HFFc6 (cell line): ENCODE data around the gene DDX31. TPM values are rescaled to one million over a fixed set of nuclear protein-coding genes. Genes with fewer than 3 reads are reported as not detected.

Source experiments
- DNase-seq: peaks from one replicate; pipeline ENCODE4 v3.0.0-alpha.2; 2018
- H3K27ac Mint-ChIP-seq: 2 replicates; pipeline ENCODE4 v1.8.0; 2020; ENCODE audit warnings: mild to moderate bottlenecking, mixed read lengths
- H3K27me3 Mint-ChIP-seq: 2 replicates; pipeline ENCODE4 v1.8.0; 2021; ENCODE audit warnings: mild to moderate bottlenecking, moderate library complexity, mixed read lengths; ENCODE audit not compliant: insufficient read depth
- H3K36me3 Mint-ChIP-seq: 2 replicates; pipeline ENCODE4 v1.8.0; 2021; ENCODE audit warnings: low read depth, mixed read lengths
- H3K4me1 Mint-ChIP-seq: 2 replicates; pipeline ENCODE4 v1.8.0; 2020; ENCODE audit warnings: low read depth, mixed read lengths
- H3K4me3 Mint-ChIP-seq: 2 replicates; pipeline ENCODE4 v1.8.0; 2020; ENCODE audit warnings: mild to moderate bottlenecking, moderate library complexity, mixed read lengths
- H3K9me3 Mint-ChIP-seq: 2 replicates; pipeline ENCODE4 v1.8.0; 2020; ENCODE audit warnings: mild to moderate bottlenecking, mixed read lengths
- total RNA-seq, 6 experiments: library from RNA; stranded (reverse); fragmentation: NEBNext Ultra II Directional; extraction: Animal tissue kit (Norgen Biotek cat#: 25700); gene quantifications; 2 replicates in 1 of 6; 3 replicates in 5 of 6; pipeline ENCODE4 v1.2.3, GENCODE V29; 2021
- TF ChIP-seq, protein P1 (sequence below): fragments of 200-600 bp; sonication (generic); IDR thresholded peaks from 2 replicates; pipeline ENCODE4 v1.5.0; 2021; ENCODE audit warnings: antibody characterized with exemption, mild to moderate bottlenecking

DDX31 gene
- total RNA-seq, 6 experiments from 2014 or later, result 9.6 to 16.2 (median 14.9) TPM

DNA sequence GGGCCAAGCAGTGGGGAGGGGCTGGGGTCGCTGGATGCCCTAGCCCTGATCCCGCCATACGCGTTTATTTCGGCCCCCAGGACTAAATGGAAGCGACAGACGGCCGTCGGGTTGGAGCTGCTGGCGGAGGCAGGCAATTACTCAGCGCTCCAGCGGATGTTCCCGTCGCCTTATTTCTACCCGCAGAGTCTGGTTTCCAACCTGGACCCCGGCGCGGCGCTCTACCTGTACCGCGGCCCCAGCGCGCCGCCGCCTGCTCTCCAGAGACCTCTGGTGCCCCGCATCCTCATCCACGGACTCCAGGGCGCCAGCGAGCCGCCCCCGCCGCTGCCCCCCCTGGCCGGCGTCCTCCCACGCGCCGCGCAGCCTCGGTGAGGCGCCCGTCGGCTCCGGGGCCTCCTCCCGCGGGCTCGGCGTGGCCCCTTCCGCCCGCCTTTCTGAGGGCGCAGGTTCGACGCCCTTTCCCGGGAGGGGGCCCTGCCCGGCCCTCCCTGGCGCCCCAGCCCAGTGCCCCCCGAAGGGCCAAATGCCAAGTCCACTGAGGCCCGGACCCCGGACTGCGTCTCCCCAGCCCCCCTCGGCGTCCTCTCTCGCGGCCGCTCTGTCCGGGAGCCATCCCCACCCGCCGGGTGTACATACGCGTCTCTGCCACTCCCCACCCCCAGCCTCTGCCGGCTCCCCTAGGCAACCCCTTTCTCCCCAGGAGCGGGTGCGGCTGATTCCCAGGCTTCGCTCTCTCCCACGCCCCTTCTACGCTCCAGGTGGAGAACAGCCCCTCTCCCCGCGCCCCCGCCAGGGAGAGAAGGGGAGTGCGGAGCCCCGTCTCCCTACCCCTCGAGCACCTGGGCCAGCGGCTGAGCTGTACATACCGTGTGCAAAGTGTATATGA, 80.4 kb downstream of the DDX31 start:
- H3K9me3 Mint-ChIP-seq, result no peaks in the 10 kb centered on the region
- TF ChIP-seq, protein P1, sequence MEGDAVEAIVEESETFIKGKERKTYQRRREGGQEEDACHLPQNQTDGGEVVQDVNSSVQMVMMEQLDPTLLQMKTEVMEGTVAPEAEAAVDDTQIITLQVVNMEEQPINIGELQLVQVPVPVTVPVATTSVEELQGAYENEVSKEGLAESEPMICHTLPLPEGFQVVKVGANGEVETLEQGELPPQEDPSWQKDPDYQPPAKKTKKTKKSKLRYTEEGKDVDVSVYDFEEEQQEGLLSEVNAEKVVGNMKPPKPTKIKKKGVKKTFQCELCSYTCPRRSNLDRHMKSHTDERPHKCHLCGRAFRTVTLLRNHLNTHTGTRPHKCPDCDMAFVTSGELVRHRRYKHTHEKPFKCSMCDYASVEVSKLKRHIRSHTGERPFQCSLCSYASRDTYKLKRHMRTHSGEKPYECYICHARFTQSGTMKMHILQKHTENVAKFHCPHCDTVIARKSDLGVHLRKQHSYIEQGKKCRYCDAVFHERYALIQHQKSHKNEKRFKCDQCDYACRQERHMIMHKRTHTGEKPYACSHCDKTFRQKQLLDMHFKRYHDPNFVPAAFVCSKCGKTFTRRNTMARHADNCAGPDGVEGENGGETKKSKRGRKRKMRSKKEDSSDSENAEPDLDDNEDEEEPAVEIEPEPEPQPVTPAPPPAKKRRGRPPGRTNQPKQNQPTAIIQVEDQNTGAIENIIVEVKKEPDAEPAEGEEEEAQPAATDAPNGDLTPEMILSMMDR, result no peak
- peaks cover 7% of the 10 kb centered on the region for H3K4me1 Mint-ChIP-seq
- peaks cover 55% of the 10 kb centered on the region for H3K27me3 Mint-ChIP-seq
- H3K27ac Mint-ChIP-seq, result no peak overlapping the region
- H3K4me3 Mint-ChIP-seq, result no peak overlapping the region
- H3K36me3 Mint-ChIP-seq, result no peaks in the 10 kb centered on the region
- DNase-seq, result no peak

DNA sequence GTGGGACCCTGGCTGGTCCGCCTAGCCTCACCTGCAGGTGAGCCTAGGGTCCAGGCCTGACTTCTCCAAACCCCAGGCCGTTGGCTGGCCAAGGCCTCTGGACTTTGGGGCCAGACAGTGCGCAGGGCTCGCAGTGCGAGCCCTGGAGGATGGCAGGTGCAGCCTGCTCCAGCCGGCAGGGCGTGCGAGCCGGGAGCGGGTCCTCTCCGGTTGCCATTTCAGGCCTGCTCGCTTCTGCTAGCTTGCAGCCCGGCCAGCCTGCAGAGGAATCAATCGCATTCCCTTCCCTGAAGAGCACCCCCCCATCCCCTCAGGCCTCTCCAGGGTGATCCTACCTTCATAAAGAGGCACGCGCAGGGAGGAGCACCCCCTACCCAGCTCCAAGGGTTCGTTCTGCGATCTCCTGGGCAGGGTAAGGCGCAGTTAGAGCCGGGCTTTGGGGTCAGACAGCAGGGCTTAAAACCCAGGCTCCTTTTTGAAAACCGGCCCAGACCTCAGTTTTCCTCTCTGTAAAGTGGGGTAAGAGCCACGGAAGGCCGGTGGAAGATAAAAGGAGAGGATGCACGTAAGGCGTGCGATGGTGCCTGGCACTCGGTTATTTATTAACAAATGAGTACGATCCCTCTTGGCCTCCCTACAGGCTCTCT, 81.2 kb downstream of the DDX31 start:
- Mint-ChIP-seq H3K27ac (no peak overlapping the region), H3K27me3 (peaks cover 60% of the 10 kb centered on the region), H3K9me3 (no peaks in the 10 kb centered on the region), H3K4me3 (no peak overlapping the region), H3K4me1 (peaks cover 7% of the 10 kb centered on the region), H3K36me3 (peaks cover 4% of the 10 kb centered on the region; the same call in 1 of the 2 replicates)
- TF ChIP-seq, protein P1, result no peak
- no peak for DNase-seq

DNA sequence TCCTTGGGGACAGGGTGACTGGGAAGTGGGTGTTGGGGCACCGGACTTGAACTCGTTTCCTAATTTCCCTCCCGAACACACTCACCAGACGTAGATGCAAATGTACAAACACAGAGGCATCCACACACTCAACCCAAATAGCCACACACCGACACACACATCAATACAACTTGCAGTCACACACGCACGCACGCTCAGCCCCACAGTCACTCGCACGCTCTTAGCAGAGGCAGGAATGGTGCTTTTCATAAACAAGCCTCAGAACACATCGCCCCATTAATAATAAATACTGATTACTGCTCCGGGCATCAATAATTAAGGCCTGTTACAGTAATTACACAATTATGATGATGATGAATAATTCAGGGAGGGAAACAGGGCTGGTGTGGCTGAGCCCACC, 81.7 kb downstream of the DDX31 start:
- H3K36me3 Mint-ChIP-seq, result peaks cover 4% of the 10 kb centered on the region; the same call in 1 of the 2 replicates
- DNase-seq, result no peak
- TF ChIP-seq, protein P1, result no peak
- no peaks in the 10 kb centered on the region for H3K9me3 Mint-ChIP-seq
- H3K4me3 Mint-ChIP-seq, result no peak overlapping the region
- peaks cover 63% of the 10 kb centered on the region for H3K27me3 Mint-ChIP-seq
- H3K27ac Mint-ChIP-seq, result no peak overlapping the region
- peaks cover 7% of the 10 kb centered on the region for H3K4me1 Mint-ChIP-seq

DNA sequence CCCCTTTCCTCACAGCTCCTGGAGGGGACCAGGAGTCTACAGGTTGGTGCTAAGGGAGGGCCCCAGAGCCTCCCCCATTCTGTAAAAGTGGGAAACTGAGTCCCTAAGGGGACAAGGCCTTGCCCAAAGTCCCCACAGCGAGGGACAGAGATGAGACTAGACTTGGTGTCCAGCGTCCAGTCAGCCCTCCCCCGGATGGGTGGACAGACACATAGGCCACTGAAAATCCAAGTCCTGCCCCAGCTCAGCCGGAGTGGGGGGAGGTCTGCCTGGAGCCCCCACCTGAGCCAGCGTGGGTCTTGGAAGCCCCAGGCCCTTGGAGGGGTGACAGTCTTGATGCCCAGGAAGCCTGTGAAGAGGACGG, 82.2 kb downstream of the DDX31 start:
- TF ChIP-seq, protein P1, result no peak
- no peak overlapping the region for H3K4me3 Mint-ChIP-seq

DNA sequence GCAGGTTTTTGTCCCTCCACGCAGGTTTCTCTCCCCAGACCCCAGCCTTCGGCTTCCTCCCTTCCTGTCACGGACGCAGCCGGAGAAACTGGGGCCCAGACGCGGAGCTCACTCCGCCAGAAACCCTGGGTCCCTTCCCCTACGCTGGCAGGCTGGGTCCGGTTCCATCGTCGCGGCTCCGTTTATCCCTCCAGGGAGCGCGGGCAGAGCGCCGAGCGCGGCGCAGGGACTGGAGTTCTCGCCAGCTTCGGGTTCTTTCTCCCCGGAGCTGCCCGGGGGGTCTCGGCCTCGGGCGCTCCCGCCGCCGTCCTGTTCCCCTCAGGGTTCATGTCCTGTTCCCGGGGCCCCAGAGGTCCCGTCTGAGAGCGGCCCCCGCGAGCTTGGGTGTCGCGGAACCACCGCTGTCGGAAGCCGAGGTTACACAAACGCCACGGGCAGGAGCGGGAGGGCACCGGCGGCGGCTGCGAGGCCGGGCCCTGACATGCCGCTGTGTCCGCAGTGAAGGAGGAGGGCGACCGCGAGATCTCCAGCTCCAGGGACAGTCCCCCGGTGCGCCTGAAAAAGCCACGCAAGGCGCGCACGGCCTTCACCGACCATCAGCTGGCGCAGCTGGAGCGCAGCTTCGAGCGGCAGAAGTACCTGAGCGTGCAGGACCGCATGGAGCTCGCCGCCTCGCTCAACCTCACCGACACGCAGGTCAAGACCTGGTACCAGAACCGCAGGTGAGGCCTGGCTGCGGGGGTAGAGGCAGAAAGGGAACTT, 82.8 kb downstream of the DDX31 start:
- H3K27me3 Mint-ChIP-seq, result peaks cover 69% of the 10 kb centered on the region
- DNase-seq, result no peak
- TF ChIP-seq, protein P1, result no peak
- no peak overlapping the region for H3K4me3 Mint-ChIP-seq
- peaks cover 4% of the 10 kb centered on the region; the same call in 1 of the 2 replicates for H3K36me3 Mint-ChIP-seq
- H3K9me3 Mint-ChIP-seq, result no peaks in the 10 kb centered on the region
- H3K27ac Mint-ChIP-seq, result no peak overlapping the region
- peaks cover 8% of the 10 kb centered on the region for H3K4me1 Mint-ChIP-seq

More for the DNA sequence above, 82.2 kb downstream of the DDX31 start:
- Mint-ChIP-seq H3K36me3 (peaks cover 4% of the 10 kb centered on the region; the same call in 1 of the 2 replicates), H3K27ac (no peak overlapping the region), H3K4me1 (peaks cover 7% of the 10 kb centered on the region), H3K9me3 (no peaks in the 10 kb centered on the region), H3K27me3 (peaks cover 65% of the 10 kb centered on the region)
- DNase-seq, result no peak
